GM18951 (cell line): Measurements from ENCODE around the gene KCND3.

Experiments used
- POLR2A ChIP-seq: IDR thresholded peaks from 4 replicates; pipeline ENCODE4 v1.6.1; 2011; ENCODE audit warnings: mild to moderate bottlenecking; ENCODE audit not compliant: insufficient read length, insufficient read depth; ENCODE audit errors: extremely low read depth
- in situ Hi-C: fragments of 300-500 bp; cut with MboI; formaldehyde crosslinking; loops from one replicate; pipeline ENCODE4 v1.12.0; 2022; ENCODE audit warnings: low sequenced_read_pairs, mixed read lengths, inconsistent platforms; ENCODE audit not compliant: unreplicated experiment

Gene KCND3

GRCh38 chr1:111770916-111771315 lies 218.6 kb downstream of the KCND3 start:
- in situ Hi-C loops: loop anchor here (25.0 kb wide), 1 partner anchor 534 kb away; the partner anchor contains the start of gene CHI3L2

GRCh38 chr1:111769517-111770146 lies 219.8 kb downstream of the KCND3 start:
- TF ChIP-seq POLR2A: no peak
- in situ Hi-C loops: loop anchor here (25.0 kb wide), 1 partner anchor 532 kb away; the partner anchor contains the start of gene CHI3L2

More at GRCh38 chr1:111770916-111771315, 218.6 kb downstream of the KCND3 start:
- TF ChIP-seq POLR2A: no peak

GRCh38 chr1:111768625-111769024 lies 220.8 kb downstream of the KCND3 start:
- in situ Hi-C loops: loop anchor here (25.0 kb wide), 1 partner anchor 531 kb away; the partner anchor contains the start of gene CHI3L2
- TF ChIP-seq POLR2A: no peak

GRCh38 chr1:111768023-111768422 lies 221.4 kb downstream of the KCND3 start:
- in situ Hi-C loops: loop anchor here (25.0 kb wide), 1 partner anchor 531 kb away; the partner anchor contains the start of gene CHI3L2
- no peak for TF ChIP-seq POLR2A

- in situ Hi-C loops: loop anchor here (25.0 kb wide), 1 partner anchor 525 kb away; the partner anchor contains the start of gene CHI3L2
- no peak for TF ChIP-seq POLR2A
Measured at GRCh38 chr1:111762332-111762731, 227.1 kb downstream of the KCND3 start.

GRCh38 chr1:111761717-111762116 lies 227.8 kb downstream of the KCND3 start:
- in situ Hi-C loops: loop anchor here (25.0 kb wide), 1 partner anchor 524 kb away; the partner anchor contains the start of gene CHI3L2
- TF ChIP-seq POLR2A: no peak

GRCh38 chr1:111758373-111758772 lies 231.1 kb downstream of the KCND3 start:
- in situ Hi-C loops: loop anchor here (10.0 to 25.0 kb wide), 2 partner anchors 284 to 521 kb away; partner anchors contain the start of genes C1orf162 and CHI3L2
- no peak for TF ChIP-seq POLR2A

- in situ Hi-C loops: loop anchor here (10.0 to 25.0 kb wide), 2 partner anchors 281 to 519 kb away; partner anchors contain the start of genes C1orf162 and CHI3L2
- no peak for TF ChIP-seq POLR2A
Measured at GRCh38 chr1:111756124-111756513, 233.3 kb downstream of the KCND3 start.

GRCh38 chr1:111755331-111756123 lies 233.9 kb downstream of the KCND3 start, which contains the start of gene DDX20:
Gene DDX20, plus strand, starts transcription at chr1:111755901. Its CDS starts 24 bp downstream, at chr1:111755925.
- in situ Hi-C loops: loop anchor here (10.0 to 25.0 kb wide), 2 partner anchors 281 to 518 kb away; partner anchors contain the start of genes C1orf162 and CHI3L2
- peak; percentile 83 for TF ChIP-seq POLR2A

- no peak for TF ChIP-seq POLR2A
- in situ Hi-C loops: loop anchor here (10.0 to 25.0 kb wide), 2 partner anchors 280 to 518 kb away; partner anchors contain the start of genes C1orf162 and CHI3L2
Measured at GRCh38 chr1:111754984-111755330, 234.5 kb downstream of the KCND3 start.

GRCh38 chr1:111751906-111752575 lies 237.4 kb downstream of the KCND3 start:
- TF ChIP-seq POLR2A: no peak
- in situ Hi-C loops: loop anchor here (10.0 to 25.0 kb wide), 2 partner anchors 277 to 515 kb away; partner anchors contain the start of genes C1orf162 and CHI3L2

GRCh38 chr1:111750856-111751255 lies 238.6 kb downstream of the KCND3 start:
- no peak for TF ChIP-seq POLR2A
- in situ Hi-C loops: loop anchor here (10.0 to 25.0 kb wide), 2 partner anchors 276 to 514 kb away; partner anchors contain the start of genes C1orf162 and CHI3L2
